ENCODE results near the gene OAT.
"Not testable (repeated sequence)": the region's sequence is repeated elsewhere in the genome, so short reads cannot be mapped to it uniquely, and the experiment has no call there.

The OAT gene

DNA sequence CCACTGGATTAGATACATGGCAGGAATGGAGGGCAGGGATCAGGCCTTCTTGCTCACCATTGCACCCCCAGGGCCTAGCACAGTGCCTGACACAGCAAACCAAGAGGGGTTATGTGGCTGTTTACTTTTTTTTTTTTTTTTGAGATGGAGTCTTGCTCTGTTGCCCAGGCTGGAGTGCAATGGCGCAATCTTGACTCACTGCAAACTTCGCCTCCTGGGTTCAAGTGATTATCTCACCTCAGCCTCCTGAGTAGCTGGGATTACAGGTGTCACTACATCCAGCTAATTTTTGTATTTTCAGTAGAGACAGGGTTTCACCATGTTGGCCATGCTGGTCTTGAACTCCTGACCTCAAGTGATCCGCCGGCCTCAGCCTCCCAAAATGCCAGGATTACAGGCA, 17.0 kb upstream of the OAT start:
- H3K4ac ChIP-seq (ENCODE audit: low read length); H2BK120ac ChIP-seq (ENCODE audit: low read depth, low read length); H3K23ac ChIP-seq (ENCODE audit: low read depth, low read length, poor library complexity); H2AFZ ChIP-seq (ENCODE audit: low read length); H3K79me1 ChIP-seq (ENCODE audit: low read depth, low read length); H3K36me3 ChIP-seq (replicated peaks in 1 of 2; ENCODE audit: control insufficient read depth in 2 of 2, insufficient read depth in 2 of 2, low read length in 2 of 2); H3K27ac ChIP-seq (replicated peaks; ENCODE audit: low read length); H2BK12ac ChIP-seq (ENCODE audit: low read length); H3K4me2 ChIP-seq (ENCODE audit: insufficient read depth, low read length, poor library complexity, severe bottlenecking); H3K9ac ChIP-seq (ENCODE audit: low read depth, low read length, poor library complexity); DNase-seq (ENCODE audit: low spot score); H3K18ac ChIP-seq (ENCODE audit: low read length); H4K8ac ChIP-seq (ENCODE audit: low read depth, low read length); H4K91ac ChIP-seq (ENCODE audit: low read depth, low read length, poor library complexity); H3K4me1 ChIP-seq (ENCODE audit: control insufficient read depth in 2 of 2, insufficient read depth in 1 of 2, low read depth in 1 of 2, low read length in 2 of 2); H2BK15ac ChIP-seq (ENCODE audit: low read length); H3K14ac ChIP-seq (ENCODE audit: low read length); H2AK5ac ChIP-seq (ENCODE audit: low read depth, low read length); H3K4me3 ChIP-seq (ENCODE audit: low read length in 2 of 2); H2BK5ac ChIP-seq (ENCODE audit: low read length); H3K9me3 ChIP-seq (replicated peaks in 1 of 2; ENCODE audit: control insufficient read depth in 2 of 2, insufficient read depth in 1 of 2, low read depth in 1 of 2, low read length in 2 of 2): not testable (repeated sequence)
- peaks cover 0 to 11% (median 0%) of the 10 kb centered on the region in 3 experiments for H3K27me3 ChIP-seq (ENCODE audit: control insufficient read depth in 3 of 3, insufficient read depth in 3 of 3, low read depth in 1 of 3, low read length in 3 of 3)
- no CpG with 5 or more reads among the region's 4 CpGs for WGBS, 2 donors (ENCODE audit: extremely low coverage in 2 of 2, insufficient read length in 2 of 2, insufficient replicate concordance in 1 of 2)

DNA sequence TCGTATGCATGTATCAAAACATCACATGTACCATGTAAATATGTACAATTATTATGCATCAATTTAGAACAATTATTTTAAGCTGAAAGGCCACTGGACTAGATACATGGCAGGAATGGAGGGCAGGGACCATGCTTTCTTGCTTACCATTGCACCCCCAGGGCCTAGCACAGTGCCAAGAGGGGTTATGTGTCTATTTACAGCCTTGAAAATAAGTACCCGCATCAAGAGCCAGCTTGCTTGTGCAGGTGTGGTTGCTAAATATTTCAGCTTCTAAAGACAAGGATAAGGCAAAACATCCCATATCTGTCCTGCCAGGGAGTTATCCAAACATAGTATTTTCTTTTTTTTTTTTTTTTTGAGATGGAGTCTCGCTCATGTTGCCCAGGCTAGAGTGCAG, 14.7 kb upstream of the OAT start:
- Histone ChIP-seq H3K23ac (ENCODE audit: low read depth, low read length, poor library complexity) (no peak overlapping the region), H2AK5ac (ENCODE audit: low read depth, low read length) (no peak overlapping the region), H3K27ac (replicated peaks; ENCODE audit: low read length) (no peak overlapping the region), H2BK15ac (ENCODE audit: low read length) (no peak overlapping the region), H2BK120ac (ENCODE audit: low read depth, low read length) (no peak overlapping the region), H2BK12ac (ENCODE audit: low read length) (no peak overlapping the region), H3K4me1 (ENCODE audit: control insufficient read depth in 2 of 2, insufficient read depth in 1 of 2, low read depth in 1 of 2, low read length in 2 of 2) (no peaks in the 10 kb centered on the region), H4K8ac (ENCODE audit: low read depth, low read length) (no peak overlapping the region), H3K18ac (ENCODE audit: low read length) (no peak overlapping the region), H3K36me3 (replicated peaks in 1 of 2; ENCODE audit: control insufficient read depth in 2 of 2, insufficient read depth in 2 of 2, low read length in 2 of 2) (no peaks in the 10 kb centered on the region), H3K14ac (ENCODE audit: low read length) (no peak overlapping the region), H3K4me2 (ENCODE audit: insufficient read depth, low read length, poor library complexity, severe bottlenecking) (no peak overlapping the region), H3K27me3 (ENCODE audit: control insufficient read depth in 3 of 3, insufficient read depth in 3 of 3, low read depth in 1 of 3, low read length in 3 of 3) (peaks cover 0 to 28% (median 0%) of the 10 kb centered on the region in 3 experiments), H3K4me3 (ENCODE audit: low read length in 2 of 2) (no peak overlapping the region), H3K4ac (ENCODE audit: low read length) (no peak overlapping the region), H2BK5ac (ENCODE audit: low read length) (no peak overlapping the region), H3K9ac (ENCODE audit: low read depth, low read length, poor library complexity) (no peak overlapping the region), H3K9me3 (replicated peaks in 1 of 2; ENCODE audit: control insufficient read depth in 2 of 2, insufficient read depth in 1 of 2, low read depth in 1 of 2, low read length in 2 of 2) (no peaks in the 10 kb centered on the region), H2AFZ (ENCODE audit: low read length) (no peak overlapping the region), H3K79me1 (ENCODE audit: low read depth, low read length) (no peaks in the 10 kb centered on the region), H4K91ac (ENCODE audit: low read depth, low read length, poor library complexity) (no peak overlapping the region)
- no peak for DNase-seq (ENCODE audit: low spot score)
- WGBS, 2 donors (ENCODE audit: extremely low coverage in 2 of 2, insufficient read length in 2 of 2, insufficient replicate concordance in 1 of 2), result no CpG with 5 or more reads among the region's 3 CpGs

- Histone ChIP-seq H2AK5ac (ENCODE audit: low read depth, low read length) (no peak overlapping the region), H2BK5ac (ENCODE audit: low read length) (no peak overlapping the region), H4K91ac (ENCODE audit: low read depth, low read length, poor library complexity) (no peak overlapping the region), H2AFZ (ENCODE audit: low read length) (no peak overlapping the region), H3K18ac (ENCODE audit: low read length) (no peak overlapping the region), H3K9ac (ENCODE audit: low read depth, low read length, poor library complexity) (no peak overlapping the region), H3K27ac (replicated peaks; ENCODE audit: low read length) (no peak overlapping the region), H2BK15ac (ENCODE audit: low read length) (no peak overlapping the region), H2BK12ac (ENCODE audit: low read length) (no peak overlapping the region), H3K4ac (ENCODE audit: low read length) (no peak overlapping the region), H3K27me3 (ENCODE audit: control insufficient read depth in 3 of 3, insufficient read depth in 3 of 3, low read depth in 1 of 3, low read length in 3 of 3) (peaks cover 0 to 30% (median 0%) of the 10 kb centered on the region in 3 experiments), H3K79me1 (ENCODE audit: low read depth, low read length) (no peaks in the 10 kb centered on the region), H4K8ac (ENCODE audit: low read depth, low read length) (no peak overlapping the region), H3K23ac (ENCODE audit: low read depth, low read length, poor library complexity) (no peak overlapping the region), H3K4me1 (ENCODE audit: control insufficient read depth in 2 of 2, insufficient read depth in 1 of 2, low read depth in 1 of 2, low read length in 2 of 2) (no peaks in the 10 kb centered on the region), H2BK120ac (ENCODE audit: low read depth, low read length) (no peak overlapping the region), H3K9me3 (replicated peaks in 1 of 2; ENCODE audit: control insufficient read depth in 2 of 2, insufficient read depth in 1 of 2, low read depth in 1 of 2, low read length in 2 of 2) (no peaks in the 10 kb centered on the region), H3K36me3 (replicated peaks in 1 of 2; ENCODE audit: control insufficient read depth in 2 of 2, insufficient read depth in 2 of 2, low read length in 2 of 2) (no peaks in the 10 kb centered on the region), H3K14ac (ENCODE audit: low read length) (no peak overlapping the region), H3K4me3 (ENCODE audit: low read length in 2 of 2) (no peak overlapping the region), H3K4me2 (ENCODE audit: insufficient read depth, low read length, poor library complexity, severe bottlenecking) (no peak overlapping the region)
- WGBS, 2 donors (ENCODE audit: extremely low coverage in 2 of 2, insufficient read length in 2 of 2, insufficient replicate concordance in 1 of 2), result no CpG with 5 or more reads among the region's 4 CpGs
- no peak for DNase-seq (ENCODE audit: low spot score)
These were observed 11.4 kb upstream of the OAT start for GRCh38 chr10:124430077-124430476.

GRCh38 chr10:124429576-124429975, 10.9 kb upstream of the OAT start:
- no peak overlapping the region for H2BK120ac ChIP-seq (ENCODE audit: low read depth, low read length)
- H4K91ac ChIP-seq (ENCODE audit: low read depth, low read length, poor library complexity), result no peak overlapping the region
- no peak overlapping the region for H3K4me3 ChIP-seq (ENCODE audit: low read length in 2 of 2)
- H2BK12ac ChIP-seq (ENCODE audit: low read length), result no peak overlapping the region
- H3K27me3 ChIP-seq (ENCODE audit: control insufficient read depth in 3 of 3, insufficient read depth in 3 of 3, low read depth in 1 of 3, low read length in 3 of 3), result peaks cover 0 to 30% (median 0%) of the 10 kb centered on the region in 3 experiments
- H2AK5ac ChIP-seq (ENCODE audit: low read depth, low read length), result no peak overlapping the region
- WGBS, 2 donors (ENCODE audit: extremely low coverage in 2 of 2, insufficient read length in 2 of 2, insufficient replicate concordance in 1 of 2), result no CpG with 5 or more reads among the region's 5 CpGs
- no peak overlapping the region for H3K27ac ChIP-seq (replicated peaks; ENCODE audit: low read length)
- no peaks in the 10 kb centered on the region for H3K79me1 ChIP-seq (ENCODE audit: low read depth, low read length)
- H3K9ac ChIP-seq (ENCODE audit: low read depth, low read length, poor library complexity), result no peak overlapping the region
- H2AFZ ChIP-seq (ENCODE audit: low read length), result no peak overlapping the region
- no peak overlapping the region for H3K4me2 ChIP-seq (ENCODE audit: insufficient read depth, low read length, poor library complexity, severe bottlenecking)
- DNase-seq (ENCODE audit: low spot score), result no peak
- H3K4me1 ChIP-seq (ENCODE audit: control insufficient read depth in 2 of 2, insufficient read depth in 1 of 2, low read depth in 1 of 2, low read length in 2 of 2), result no peaks in the 10 kb centered on the region
- H2BK5ac ChIP-seq (ENCODE audit: low read length), result no peak overlapping the region
- no peak overlapping the region for H3K18ac ChIP-seq (ENCODE audit: low read length)
- no peaks in the 10 kb centered on the region for H3K36me3 ChIP-seq (replicated peaks in 1 of 2; ENCODE audit: control insufficient read depth in 2 of 2, insufficient read depth in 2 of 2, low read length in 2 of 2)
- H2BK15ac ChIP-seq (ENCODE audit: low read length), result no peak overlapping the region
- no peak overlapping the region for H4K8ac ChIP-seq (ENCODE audit: low read depth, low read length)
- no peak overlapping the region for H3K4ac ChIP-seq (ENCODE audit: low read length)
- no peak overlapping the region for H3K14ac ChIP-seq (ENCODE audit: low read length)
- no peak overlapping the region for H3K23ac ChIP-seq (ENCODE audit: low read depth, low read length, poor library complexity)
- no peaks in the 10 kb centered on the region for H3K9me3 ChIP-seq (replicated peaks in 1 of 2; ENCODE audit: control insufficient read depth in 2 of 2, insufficient read depth in 1 of 2, low read depth in 1 of 2, low read length in 2 of 2)
